Measurements from ENCODE around the gene BTBD9. TPM values are rescaled to one million over a fixed set of nuclear protein-coding genes. Genes with fewer than 3 reads are reported as not detected.

Gene BTBD9
- total and polyA plus RNA-seq, 2 of the 13 experiments (the other 11 are each of a cell fraction or from before 2014, with no cell fraction given), result 1.2 to 3.0 TPM

DNA sequence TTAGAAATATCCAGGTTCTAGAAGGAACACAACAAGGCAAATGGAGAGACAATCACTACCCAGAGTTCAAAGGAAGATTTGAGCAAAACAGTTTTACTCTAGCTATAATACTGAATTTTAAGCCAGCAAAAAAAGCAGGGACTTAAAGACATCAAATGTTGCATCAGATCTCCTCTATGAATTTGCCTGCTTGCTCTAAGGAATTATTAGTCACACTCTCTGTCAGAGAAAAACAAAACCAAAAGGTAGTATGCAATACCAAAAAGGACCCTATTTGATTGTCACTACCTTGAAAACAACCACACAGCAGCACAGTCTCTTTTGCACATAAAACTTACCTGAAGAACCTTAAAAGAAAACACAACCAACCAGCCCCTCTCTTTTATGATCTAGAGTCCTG is 46.3 kb downstream of the BTBD9 start:
- H3K9me3 ChIP-seq (ENCODE audit: low read length), result no peaks in the 10 kb centered on the region
- FAIRE-seq, result no peak
- no peaks in the 10 kb centered on the region for H3K79me2 ChIP-seq (ENCODE audit: insufficient read depth, low read length)
- no peak for DNase-seq (ENCODE audit: low spot score)
- BruUV-seq (replicated peaks), result no TSS peak
- H3K27me3 ChIP-seq (ENCODE audit: control insufficient read depth in 1 of 2, insufficient read depth in 2 of 2, low read length in 2 of 2), result no peaks in the 10 kb centered on the region
- H4K20me1 ChIP-seq (ENCODE audit: insufficient read depth, low read length), result no peaks in the 10 kb centered on the region
- no peak for TF ChIP-seq TERF1 (CRISPR knock-in tag; IDR thresholded peaks at IDR 0.05)
- TF ChIP-seq NCOA5 (CRISPR knock-in tag; IDR thresholded peaks at IDR 0.05), result no peak
- ATAC-seq, result no peak
- ChIA-PET CTCF (ENCODE audit: low intra/inter-chr PET ratio, low total read pairs) (no interaction called here), POLR2A (no interaction called here)
- H3K36me3 ChIP-seq (replicated peaks in 1 of 2; ENCODE audit: control insufficient read depth in 1 of 2, insufficient read depth in 2 of 2, low read length in 2 of 2), result no peaks in the 10 kb centered on the region
- H3K4me3 ChIP-seq (replicated peaks in 1 of 3; ENCODE audit: insufficient read depth in 1 of 3, low read depth in 2 of 3, low read length in 3 of 3), result no peak overlapping the region
- no peak overlapping the region for H3K27ac ChIP-seq (ENCODE audit: extremely low read length, insufficient read depth, low read length)
- H2AFZ ChIP-seq (ENCODE audit: low read length), result no peak overlapping the region
- intact Hi-C loops (cut with micrococcal nuclease; ENCODE audit: unreplicated experiment) (no loop called here), in situ Hi-C loops (cut with HindIII; ENCODE audit: extremely low pct_ligation_motif_present, low pct_unique_long_range_greater_than_20kb) (no loop called here)
- H3K4me2 ChIP-seq (ENCODE audit: low read depth, low read length), result no peak overlapping the region
- H3K9ac ChIP-seq (ENCODE audit: insufficient read depth, low read depth, low read length), result no peak overlapping the region
- H3K4me1 ChIP-seq (ENCODE audit: insufficient read depth, low read length), result peaks cover 6% of the 10 kb centered on the region

DNA sequence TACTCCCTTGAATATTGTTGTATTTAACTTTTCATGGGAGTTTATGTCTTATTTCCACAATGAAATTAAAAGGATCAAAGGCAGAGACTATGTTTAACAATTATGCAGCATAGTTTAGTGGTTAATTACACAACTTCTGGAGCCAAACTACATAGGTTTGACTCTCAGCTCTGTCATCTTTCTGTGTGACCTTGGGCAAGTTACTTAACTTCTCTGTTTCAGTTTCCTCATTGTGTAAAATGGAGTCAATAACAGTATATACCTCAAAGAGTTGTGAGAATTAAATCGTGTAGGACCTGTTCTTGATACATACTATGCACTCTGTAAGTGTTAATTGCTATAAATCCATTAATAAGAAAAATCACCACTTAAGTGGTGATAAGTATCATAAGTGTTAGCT is 48.3 kb downstream of the BTBD9 start:
- BruUV-seq (replicated peaks), result no TSS peak
- no peak for FAIRE-seq
- CTCF ChIA-PET (ENCODE audit: low intra/inter-chr PET ratio, low total read pairs), result no interaction called here
- TF ChIP-seq SRSF1 (optimal IDR thresholded peaks at IDR 0.05; ENCODE audit: low read depth, low read length) (no peak), FOXJ3 (CRISPR knock-in tag; IDR thresholded peaks at IDR 0.05; ENCODE audit: borderline replicate concordance) (no peak), KLF6 (CRISPR knock-in tag; IDR thresholded peaks at IDR 0.05) (no peak), ZC3H4 (CRISPR knock-in tag; IDR thresholded peaks at IDR 0.05; ENCODE audit: borderline replicate concordance) (no peak), TARDBP (CRISPR knock-in tag; IDR thresholded peaks at IDR 0.05) (no peak), ZNF18 (CRISPR knock-in tag; IDR thresholded peaks at IDR 0.05; ENCODE audit: insufficient replicate concordance) (no peak), SMAD1 (CRISPR knock-in tag; IDR thresholded peaks at IDR 0.05; ENCODE audit: borderline replicate concordance, low read depth) (no peak), ZNF704 (CRISPR knock-in tag; IDR thresholded peaks at IDR 0.05; ENCODE audit: borderline replicate concordance) (no peak), NFKB2 (CRISPR knock-in tag; IDR thresholded peaks at IDR 0.05; ENCODE audit: borderline replicate concordance) (no peak), ZNF788 (CRISPR knock-in tag; IDR thresholded peaks at IDR 0.05; ENCODE audit: borderline replicate concordance) (no peak)
- TF ChIP-seq, protein P1, sequence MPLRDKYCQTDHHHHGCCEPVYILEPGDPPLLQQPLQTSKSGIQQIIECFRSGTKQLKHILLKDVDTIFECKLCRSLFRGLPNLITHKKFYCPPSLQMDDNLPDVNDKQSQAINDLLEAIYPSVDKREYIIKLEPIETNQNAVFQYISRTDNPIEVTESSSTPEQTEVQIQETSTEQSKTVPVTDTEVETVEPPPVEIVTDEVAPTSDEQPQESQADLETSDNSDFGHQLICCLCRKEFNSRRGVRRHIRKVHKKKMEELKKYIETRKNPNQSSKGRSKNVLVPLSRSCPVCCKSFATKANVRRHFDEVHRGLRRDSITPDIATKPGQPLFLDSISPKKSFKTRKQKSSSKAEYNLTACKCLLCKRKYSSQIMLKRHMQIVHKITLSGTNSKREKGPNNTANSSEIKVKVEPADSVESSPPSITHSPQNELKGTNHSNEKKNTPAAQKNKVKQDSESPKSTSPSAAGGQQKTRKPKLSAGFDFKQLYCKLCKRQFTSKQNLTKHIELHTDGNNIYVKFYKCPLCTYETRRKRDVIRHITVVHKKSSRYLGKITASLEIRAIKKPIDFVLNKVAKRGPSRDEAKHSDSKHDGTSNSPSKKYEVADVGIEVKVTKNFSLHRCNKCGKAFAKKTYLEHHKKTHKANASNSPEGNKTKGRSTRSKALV (CRISPR knock-in tag; IDR thresholded peaks at IDR 0.05), result no peak

More for the DNA sequence above, 48.3 kb downstream of the BTBD9 start:
- Histone ChIP-seq H3K79me2 (ENCODE audit: insufficient read depth, low read length) (no peaks in the 10 kb centered on the region), H3K27ac (ENCODE audit: extremely low read length, insufficient read depth, low read length) (no peak overlapping the region), H3K4me2 (ENCODE audit: low read depth, low read length) (no peak overlapping the region), H4K20me1 (ENCODE audit: insufficient read depth, low read length) (no peaks in the 10 kb centered on the region), H3K36me3 (replicated peaks in 1 of 2; ENCODE audit: control insufficient read depth in 1 of 2, insufficient read depth in 2 of 2, low read length in 2 of 2) (no peaks in the 10 kb centered on the region), H3K4me1 (ENCODE audit: insufficient read depth, low read length) (peaks cover 6% of the 10 kb centered on the region), H3K4me3 (replicated peaks in 1 of 3; ENCODE audit: insufficient read depth in 1 of 3, low read depth in 2 of 3, low read length in 3 of 3) (no peak overlapping the region), H3K9ac (ENCODE audit: insufficient read depth, low read depth, low read length) (no peak overlapping the region), H3K9me3 (ENCODE audit: low read length) (no peaks in the 10 kb centered on the region), H2AFZ (ENCODE audit: low read length) (no peak overlapping the region), H3K27me3 (ENCODE audit: control insufficient read depth in 1 of 2, insufficient read depth in 2 of 2, low read length in 2 of 2) (no peaks in the 10 kb centered on the region)
- no peak for DNase-seq (ENCODE audit: low spot score)
- in situ Hi-C loops (cut with HindIII; ENCODE audit: extremely low pct_ligation_motif_present, low pct_unique_long_range_greater_than_20kb), result no loop called here
- POLR2A ChIA-PET, result no interaction called here
- intact Hi-C loops (cut with micrococcal nuclease; ENCODE audit: unreplicated experiment), result no loop called here
- 65% methylated on average over 1 of the region's 1 CpG for WGBS (ENCODE audit: low lambda C conversion rate)
- no peak for ATAC-seq
